DND-41 (cell line): ENCODE results near the gene RBM39.

Source experiments
- ATAC-seq: fragments of 200-7000 bp; cut with Tn5 transposase; 3 replicates; pipeline ENCODE4 v1.9.1; 2021; ENCODE audit warnings: low read depth; ENCODE audit not compliant: insufficient read depth
- DNase-seq: peaks from one replicate; pipeline ENCODE4 v3.0.0-alpha.2; 2020
- H2AFZ ChIP-seq: 2 replicates; pipeline ENCODE4 v1.6.0; 2012; ENCODE audit warnings: low read depth, low read length
- H3K27ac ChIP-seq: 2 replicates; pipeline ENCODE4 v1.5.1; 2012; ENCODE audit warnings: low read length, inconsistent platforms
- H3K27me3 ChIP-seq: fragments of 200-600 bp; sonication (generic); 2 replicates; pipeline ENCODE4 v1.6.0; 2012; ENCODE audit warnings: low read length, mild to moderate bottlenecking, inconsistent platforms; ENCODE audit not compliant: insufficient read depth, poor library complexity
- H3K36me3 ChIP-seq: 2 replicates; pipeline ENCODE4 v1.5.1; 2012; ENCODE audit warnings: low read length, inconsistent platforms; ENCODE audit not compliant: insufficient read depth
- H3K4me1 ChIP-seq: 2 replicates; pipeline ENCODE4 v1.5.1; 2012; ENCODE audit warnings: mild to moderate bottlenecking, low read length; ENCODE audit not compliant: insufficient read depth
- H3K4me2 ChIP-seq: 2 replicates; pipeline ENCODE4 v1.6.0; 2012; ENCODE audit warnings: mild to moderate bottlenecking, moderate library complexity, low read length, inconsistent platforms; ENCODE audit not compliant: insufficient read depth
- H3K4me3 ChIP-seq, 2 experiments: fragments of 200-600 bp in 1 of 2; shearing (Covaris generic) in 1 of 2; 2 replicates each; pipeline ENCODE4 v1.5.1; 2012 to 2016; ENCODE audit warnings: inconsistent platforms in 2 of 2, low read length in 2 of 2, mild to moderate bottlenecking in 2 of 2, low read depth in 1 of 2, moderate library complexity in 1 of 2
- H3K79me2 ChIP-seq: 2 replicates; pipeline ENCODE4 v1.6.0; 2012; ENCODE audit warnings: low read length, inconsistent platforms; ENCODE audit not compliant: insufficient read depth
- H3K9ac ChIP-seq: 2 replicates; pipeline ENCODE4 v1.6.0; 2012; ENCODE audit warnings: low read depth, mild to moderate bottlenecking, inconsistent platforms, low read length, moderate library complexity
- H3K9me3 ChIP-seq: 2 replicates; pipeline ENCODE4 v1.5.1; 2012; ENCODE audit warnings: low read length, moderate library complexity, mild to moderate bottlenecking, inconsistent platforms; ENCODE audit not compliant: insufficient read depth, severe bottlenecking
- H4K20me1 ChIP-seq: 2 replicates; pipeline ENCODE4 v1.6.0; 2012; ENCODE audit warnings: low read length; ENCODE audit not compliant: insufficient read depth
- EZH2 ChIP-seq: IDR thresholded peaks from 3 replicates; pipeline ENCODE4 v1.6.1; 2012; ENCODE audit warnings: borderline replicate concordance, low read depth, mild to moderate bottlenecking, moderate library complexity, low read length, inconsistent platforms; ENCODE audit not compliant: severe bottlenecking
- TF ChIP-seq, protein P1 (sequence below): IDR thresholded peaks from 2 replicates; pipeline ENCODE4 v1.5.1; 2012; ENCODE audit warnings: borderline replicate concordance, low read length, moderate library complexity, mild to moderate bottlenecking; ENCODE audit not compliant: poor library complexity, severe bottlenecking; ENCODE audit errors: extremely low read depth

The RBM39 gene

DNA sequence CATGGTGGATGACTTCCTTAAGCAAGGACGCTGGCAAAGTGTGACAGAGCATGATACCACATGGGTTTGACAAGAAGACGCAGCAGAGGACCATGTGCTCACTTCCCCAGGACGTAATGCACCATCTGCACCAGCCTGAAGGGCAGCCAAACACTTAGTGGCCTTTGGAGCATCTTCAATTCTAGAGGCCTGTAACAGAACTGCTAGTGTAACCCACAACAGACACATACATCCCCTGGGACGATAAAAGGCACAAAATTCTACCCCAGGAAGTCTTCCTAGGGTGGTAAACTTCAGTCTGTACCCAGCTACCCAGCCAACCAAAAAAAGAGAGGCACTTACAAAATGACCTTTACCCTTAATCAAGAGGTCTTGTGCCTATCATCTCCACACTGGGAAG lies 68.2 kb downstream of the RBM39 start:
- Histone ChIP-seq H3K36me3 (peaks cover 53% of the 10 kb centered on the region), H3K9me3 (no peaks in the 10 kb centered on the region), H2AFZ (no peak overlapping the region), H3K4me2 (no peak overlapping the region), H3K4me3 (no peak overlapping the region), H3K27ac (no peak overlapping the region), H3K4me1 (no peaks in the 10 kb centered on the region), H3K27me3 (no peaks in the 10 kb centered on the region), H3K79me2 (no peaks in the 10 kb centered on the region), H3K9ac (no peak overlapping the region), H4K20me1 (no peaks in the 10 kb centered on the region)
- TF ChIP-seq, protein P1, sequence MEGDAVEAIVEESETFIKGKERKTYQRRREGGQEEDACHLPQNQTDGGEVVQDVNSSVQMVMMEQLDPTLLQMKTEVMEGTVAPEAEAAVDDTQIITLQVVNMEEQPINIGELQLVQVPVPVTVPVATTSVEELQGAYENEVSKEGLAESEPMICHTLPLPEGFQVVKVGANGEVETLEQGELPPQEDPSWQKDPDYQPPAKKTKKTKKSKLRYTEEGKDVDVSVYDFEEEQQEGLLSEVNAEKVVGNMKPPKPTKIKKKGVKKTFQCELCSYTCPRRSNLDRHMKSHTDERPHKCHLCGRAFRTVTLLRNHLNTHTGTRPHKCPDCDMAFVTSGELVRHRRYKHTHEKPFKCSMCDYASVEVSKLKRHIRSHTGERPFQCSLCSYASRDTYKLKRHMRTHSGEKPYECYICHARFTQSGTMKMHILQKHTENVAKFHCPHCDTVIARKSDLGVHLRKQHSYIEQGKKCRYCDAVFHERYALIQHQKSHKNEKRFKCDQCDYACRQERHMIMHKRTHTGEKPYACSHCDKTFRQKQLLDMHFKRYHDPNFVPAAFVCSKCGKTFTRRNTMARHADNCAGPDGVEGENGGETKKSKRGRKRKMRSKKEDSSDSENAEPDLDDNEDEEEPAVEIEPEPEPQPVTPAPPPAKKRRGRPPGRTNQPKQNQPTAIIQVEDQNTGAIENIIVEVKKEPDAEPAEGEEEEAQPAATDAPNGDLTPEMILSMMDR = no peak
- no peak for TF ChIP-seq EZH2
- DNase-seq (peak; percentile 2), ATAC-seq (no peak)

DNA sequence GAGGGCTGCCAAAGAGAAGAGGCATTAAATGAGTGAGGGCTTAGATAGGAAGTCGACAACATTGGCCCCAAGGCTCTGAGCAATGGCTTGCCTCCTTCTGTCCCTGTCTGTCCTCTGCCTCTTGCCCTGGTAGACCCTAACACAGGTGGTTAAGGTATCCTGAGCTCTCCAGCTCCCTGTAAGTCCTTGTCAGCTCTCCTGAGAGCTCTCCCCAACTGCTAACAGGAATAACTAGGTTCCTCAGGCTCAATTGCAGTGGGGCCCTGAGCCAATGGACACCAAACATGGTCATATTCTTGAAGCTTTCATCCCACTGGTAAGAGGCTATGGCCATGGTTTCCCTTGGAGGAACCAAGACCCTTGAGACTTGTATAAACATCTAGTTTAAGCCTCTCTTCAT lies 72.4 kb downstream of the RBM39 start:
- peaks cover 4% of the 10 kb centered on the region for H3K79me2 ChIP-seq
- H3K9ac ChIP-seq = no peak overlapping the region
- ATAC-seq (no peak), DNase-seq (no peak)
- H4K20me1 ChIP-seq = no peaks in the 10 kb centered on the region
- H3K9me3 ChIP-seq = no peaks in the 10 kb centered on the region
- no peak overlapping the region for H3K4me3 ChIP-seq
- no peaks in the 10 kb centered on the region for H3K27me3 ChIP-seq
- peaks cover 53% of the 10 kb centered on the region for H3K36me3 ChIP-seq
- TF ChIP-seq, protein P1 = no peak
- TF ChIP-seq EZH2 = no peak
- H3K4me1 ChIP-seq = peaks cover 4% of the 10 kb centered on the region
- H3K4me2 ChIP-seq = no peak overlapping the region
- H3K27ac ChIP-seq = no peak overlapping the region
- no peak overlapping the region for H2AFZ ChIP-seq

DNA sequence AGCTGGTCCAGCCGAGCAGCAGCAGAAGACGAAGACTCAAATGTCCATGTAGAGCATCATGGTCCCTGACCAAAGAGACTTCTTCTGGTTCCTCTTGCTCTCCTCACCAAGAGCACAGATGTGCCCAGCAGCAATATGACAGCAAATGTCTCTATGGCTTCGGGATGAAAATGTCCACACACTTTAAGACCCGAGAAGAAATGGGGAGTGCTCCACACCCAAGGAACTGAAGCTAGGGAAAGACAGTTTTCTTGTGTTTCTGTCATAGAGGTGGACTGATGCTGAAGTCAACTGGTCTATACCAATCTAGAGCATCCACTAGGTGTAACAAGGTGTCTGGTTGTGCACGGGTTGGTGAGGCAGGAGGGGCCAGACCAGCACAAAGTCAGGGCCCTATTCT lies 72.8 kb downstream of the RBM39 start:
- H3K27ac ChIP-seq = no peak overlapping the region
- ATAC-seq = no peak
- no peak overlapping the region for H3K4me3 ChIP-seq
- no peak overlapping the region for H3K4me2 ChIP-seq
- H3K9me3 ChIP-seq = no peaks in the 10 kb centered on the region
- TF ChIP-seq, protein P1 = no peak
- TF ChIP-seq EZH2 = no peak
- peaks cover 8% of the 10 kb centered on the region for H3K79me2 ChIP-seq
- H3K27me3 ChIP-seq = no peaks in the 10 kb centered on the region
- H3K9ac ChIP-seq = no peak overlapping the region
- peak; percentile 2 for DNase-seq
- peaks cover 51% of the 10 kb centered on the region for H3K36me3 ChIP-seq
- no peak overlapping the region for H2AFZ ChIP-seq
- peaks cover 4% of the 10 kb centered on the region for H3K4me1 ChIP-seq
- H4K20me1 ChIP-seq = peaks cover 2% of the 10 kb centered on the region; the same call in 1 of the 2 replicates

DNA sequence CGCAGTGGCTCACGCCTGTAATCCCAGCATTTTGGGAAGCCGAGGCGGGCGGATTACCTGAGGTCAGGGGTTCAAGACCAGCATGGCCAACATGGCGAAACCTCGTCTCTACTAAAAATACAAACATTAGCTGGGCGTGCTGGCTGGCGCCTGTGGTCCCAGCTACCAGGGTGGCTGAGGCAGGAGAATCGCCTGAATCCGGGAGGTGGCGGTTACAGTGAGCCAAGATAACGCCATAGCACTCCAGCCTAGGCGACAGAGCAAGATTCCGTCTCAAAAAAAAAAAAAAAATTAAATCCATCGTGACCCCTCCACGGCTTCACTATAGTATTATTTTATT lies 76.1 kb downstream of the RBM39 start:
- Histone ChIP-seq H3K36me3 (peaks cover 27% of the 10 kb centered on the region), H3K27ac (no peak overlapping the region), H3K9ac (no peak overlapping the region), H3K79me2 (peaks cover 42% of the 10 kb centered on the region), H4K20me1 (peaks cover 34% of the 10 kb centered on the region), H3K4me3 (no peak overlapping the region), H2AFZ (no peak overlapping the region), H3K9me3 (no peaks in the 10 kb centered on the region), H3K4me1 (peaks cover 33% of the 10 kb centered on the region), H3K27me3 (no peaks in the 10 kb centered on the region), H3K4me2 (no peak overlapping the region)
- TF ChIP-seq, protein P1 = no peak
- no peak for TF ChIP-seq EZH2
- no peak for DNase-seq
- no peak for ATAC-seq
